Amygdala (tissue), 56 donors: ENCODE data around the gene CNOT10.
A peak's percentile ranks its signal among the peaks of the same experiment; 100 is the strongest.
"Not testable (repeated sequence)": the region's sequence is repeated elsewhere in the genome, so short reads cannot be mapped to it uniquely, and the experiment has no call there.

Source experiments
- DNase-seq, 56 donors: peaks; one replicate each; lab custom pipeline; 2025; lab: John Stamatoyannopoulos, UW

CNOT10 gene

GRCh38 chr3:32743934-32744333, 58.9 kb downstream of the CNOT10 start:
- DNase-seq: no peak

- DNase-seq: no peak
Measured at GRCh38 chr3:32751377-32751776, 66.4 kb downstream of the CNOT10 start.

DNA sequence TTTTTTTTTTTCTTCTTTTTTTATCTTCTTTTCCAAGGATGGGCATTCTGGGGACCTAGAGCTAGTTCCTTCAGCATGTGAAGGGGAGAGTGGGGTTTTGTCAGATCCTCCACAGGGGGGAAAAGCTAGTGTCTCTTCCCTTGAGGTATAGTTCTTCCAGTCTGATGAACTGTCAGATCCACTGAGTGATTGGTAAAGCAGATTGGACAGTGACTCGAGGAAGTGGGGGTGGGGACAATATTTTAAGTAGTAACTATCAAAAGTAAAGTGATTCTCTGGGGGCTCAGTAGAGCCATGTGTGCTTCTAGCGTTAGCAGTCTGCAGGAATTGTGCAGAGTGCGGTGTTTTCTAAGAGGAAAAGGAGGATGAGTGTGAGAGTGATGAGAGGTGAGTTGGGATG, 70.8 kb downstream of the CNOT10 start:
- no peak for DNase-seq

DNA sequence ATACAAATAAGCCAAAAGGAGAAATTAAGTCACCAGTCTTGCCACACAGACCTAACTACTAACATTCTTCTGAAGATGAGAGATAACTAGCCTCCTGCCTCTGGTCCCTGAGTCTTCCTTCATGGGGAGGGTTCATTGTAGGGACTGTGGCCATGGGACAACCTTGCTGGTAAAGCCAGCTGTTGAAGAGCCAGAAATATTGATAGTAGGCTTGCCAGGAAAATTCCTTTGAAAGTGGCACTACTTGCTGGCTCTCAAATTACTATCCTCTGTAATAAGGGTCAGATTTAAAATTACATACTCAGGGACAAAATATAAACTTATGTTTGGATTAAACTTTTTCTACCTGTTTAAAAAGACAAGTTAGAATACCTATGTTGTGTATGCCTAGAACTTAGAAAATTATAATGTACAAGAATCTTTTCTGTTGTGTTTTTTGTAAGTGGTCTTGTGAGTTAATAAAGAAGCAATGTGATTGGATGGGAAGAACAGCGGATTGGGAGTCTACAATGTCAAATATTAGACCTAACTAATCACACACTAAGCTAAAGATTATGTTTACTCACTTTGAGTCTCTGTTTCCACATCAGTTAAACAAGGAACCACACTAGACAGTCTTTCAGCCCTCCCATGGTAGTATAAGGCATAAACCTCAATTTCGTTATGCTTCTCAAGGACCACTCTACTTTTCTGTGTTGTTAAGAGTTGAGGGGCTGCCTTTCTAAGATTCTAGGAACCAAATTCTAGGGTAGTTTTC, 72.8 kb downstream of the CNOT10 start:
- no peak for DNase-seq

- DNase-seq: no peak
Measured at GRCh38 chr3:32758375-32758753, 73.4 kb downstream of the CNOT10 start.

- no peak for DNase-seq
Measured at GRCh38 chr3:32759342-32759741, 74.4 kb downstream of the CNOT10 start.

DNA sequence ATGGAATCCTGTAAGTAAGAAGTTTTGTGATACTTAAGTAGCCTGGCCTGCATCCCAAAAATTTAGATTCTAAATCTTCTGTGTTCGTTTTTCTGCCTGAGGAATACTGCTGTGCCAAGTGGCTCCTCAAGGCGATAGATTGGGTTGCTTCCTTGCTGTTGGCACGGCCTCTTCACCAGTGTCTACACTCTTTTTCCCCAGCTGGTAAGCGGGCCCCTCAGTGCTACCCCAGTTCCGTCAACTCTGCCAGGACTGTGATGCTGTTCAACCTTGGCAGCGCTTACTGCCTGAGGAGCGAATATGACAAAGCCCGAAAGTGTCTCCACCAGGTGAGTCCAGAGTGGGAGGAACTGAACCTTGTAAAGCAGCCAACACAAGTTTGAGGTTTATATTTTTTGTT, 79.5 kb downstream of the CNOT10 start:
- DNase-seq: no peak

- no peak for DNase-seq
Measured at GRCh38 chr3:32778389-32778788, 93.4 kb downstream of the CNOT10 start.

DNA sequence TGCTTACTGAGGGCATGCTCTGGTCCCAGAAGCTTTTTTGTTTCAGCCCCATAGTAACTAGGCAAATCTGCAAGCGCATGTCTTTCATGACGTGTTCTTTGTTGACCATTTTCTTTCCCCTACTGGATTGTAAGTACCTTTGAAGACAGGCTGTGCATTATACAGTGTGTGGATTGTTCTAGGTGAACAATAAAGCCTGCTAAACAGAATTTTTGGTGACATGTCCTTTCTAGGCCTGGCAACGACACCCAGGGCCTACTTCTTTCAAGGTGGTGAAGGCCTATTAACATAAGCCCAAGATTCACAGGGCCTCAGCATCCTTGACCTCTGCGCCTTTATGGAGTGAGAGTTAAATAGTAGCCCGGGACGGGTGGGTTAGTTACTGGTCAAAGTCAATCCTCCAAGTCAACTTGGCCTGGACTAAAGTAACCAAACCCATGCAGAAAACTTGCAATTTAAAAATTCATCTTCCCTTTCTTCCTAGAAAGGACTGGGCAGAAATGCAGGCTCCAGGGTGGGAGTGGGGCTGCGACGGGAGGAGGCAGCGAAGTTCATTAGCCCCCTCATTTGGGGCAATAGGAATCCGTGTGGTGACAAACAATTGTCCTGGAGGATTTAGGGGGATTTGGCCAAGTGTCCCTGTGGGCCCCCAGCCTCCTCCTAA, 95.2 kb downstream of the CNOT10 start:
- no peak for DNase-seq

DNA sequence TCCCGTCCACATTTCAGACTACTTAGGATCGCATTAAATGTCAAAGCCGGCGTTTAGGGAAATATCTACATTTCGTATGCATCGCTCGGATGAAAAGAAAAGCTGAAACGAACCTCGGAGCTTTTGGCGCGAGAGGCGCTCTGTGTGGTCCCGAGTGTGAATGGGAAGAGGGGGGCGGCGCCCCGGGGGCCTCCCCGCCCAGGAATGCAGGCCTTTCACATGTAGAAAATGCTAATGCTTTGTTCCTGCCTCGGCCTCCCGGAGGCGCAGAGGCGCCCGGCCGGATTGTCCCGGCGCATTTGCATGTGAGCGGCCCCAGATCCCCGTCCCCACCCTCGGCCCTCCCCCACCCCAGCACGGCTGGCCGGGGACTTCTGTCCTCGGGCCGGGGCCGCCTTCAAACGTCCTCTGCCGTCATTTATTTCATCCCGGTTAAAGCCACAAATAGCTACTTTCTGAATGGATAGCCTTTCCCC, 95.8 kb downstream of the CNOT10 start:
- DNase-seq: peak in 8 of 56 donors; percentile 2 to 42 (median 17)

DNA sequence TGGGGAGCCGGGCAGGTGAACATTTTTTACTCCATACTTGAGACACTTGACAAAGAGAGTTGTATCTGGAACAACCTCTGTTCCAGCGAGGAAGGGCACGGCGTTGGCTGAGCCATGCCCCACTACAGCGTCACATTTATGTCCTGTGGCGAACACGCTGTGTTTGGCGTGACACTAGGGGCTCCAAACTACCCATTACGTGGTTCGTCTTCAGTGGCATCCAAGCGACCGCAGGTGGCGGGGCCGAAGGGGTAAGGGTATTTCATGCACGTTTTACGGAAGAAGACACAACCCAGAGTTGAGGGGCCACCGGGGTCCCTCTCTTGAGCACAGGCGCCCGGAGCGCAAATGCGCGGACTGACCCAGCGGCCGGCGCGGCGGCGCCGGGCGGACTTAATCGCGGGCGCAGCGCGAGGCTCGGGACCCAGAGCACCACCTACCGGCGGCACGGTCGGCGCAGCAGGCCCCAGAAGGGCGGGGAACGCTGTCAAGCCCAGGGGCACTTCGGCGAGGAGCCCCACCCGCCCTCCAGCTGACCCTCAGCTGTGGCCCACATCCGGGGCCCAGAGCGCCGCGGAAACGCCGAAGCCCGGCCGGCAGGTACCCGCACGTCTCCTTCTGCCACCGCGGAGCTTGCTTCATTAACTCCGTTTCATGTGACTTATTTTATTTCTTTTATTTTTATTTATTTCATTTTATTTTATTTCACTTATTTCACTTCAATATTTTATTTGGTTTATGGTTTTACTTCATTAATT, 96.4 kb downstream of the CNOT10 start:
- peak in 51 of 56 donors; percentile 2 to 76 (median 35) for DNase-seq

DNA sequence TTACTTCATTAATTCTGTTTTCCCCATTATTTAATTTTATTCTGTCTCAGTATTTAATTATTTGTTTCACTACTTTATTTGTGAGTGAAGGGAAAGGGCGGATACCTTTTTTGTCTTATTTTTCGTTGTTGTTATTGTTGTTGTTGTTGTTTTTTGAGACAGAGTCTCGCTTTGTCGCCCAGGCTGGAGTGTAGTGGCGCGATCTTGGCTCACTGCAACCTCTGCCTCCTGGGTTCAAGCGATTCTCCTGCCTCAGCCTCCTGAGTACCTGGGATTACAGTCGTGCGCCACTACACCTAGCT, 96.9 kb downstream of the CNOT10 start:
- DNase-seq: not testable (repeated sequence)

- no peak for DNase-seq
Measured at GRCh38 chr3:32782407-32782806, 97.4 kb downstream of the CNOT10 start.

GRCh38 chr3:32791833-32792232, 106.8 kb downstream of the CNOT10 start:
- DNase-seq: no peak

GRCh38 chr3:32794487-32795308, 109.7 kb downstream of the CNOT10 start:
- no peak for DNase-seq

GRCh38 chr3:32796384-32796950, 111.5 kb downstream of the CNOT10 start:
- DNase-seq: not testable (repeated sequence)

GRCh38 chr3:32797776-32798175, 112.8 kb downstream of the CNOT10 start:
- no peak for DNase-seq

DNA sequence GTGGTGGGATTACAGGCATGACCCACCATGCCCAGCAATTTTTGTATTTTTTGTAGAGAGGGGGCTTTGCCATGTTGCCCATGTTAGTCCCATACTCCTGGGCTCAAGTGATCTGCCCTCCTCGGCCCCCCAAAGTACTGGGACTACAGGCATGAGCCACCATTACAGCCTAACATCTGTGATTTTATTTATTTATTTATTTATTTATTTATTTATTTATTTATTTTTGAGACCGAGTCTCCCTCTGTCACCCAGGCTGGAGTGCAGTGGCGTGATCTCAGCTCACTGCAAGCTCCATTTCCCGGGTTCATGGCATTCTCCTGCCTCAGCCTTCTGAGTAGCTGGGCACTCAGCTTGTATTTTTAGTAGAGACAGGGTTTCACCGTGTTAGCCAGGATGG, 116.5 kb downstream of the CNOT10 start:
- not testable (repeated sequence) for DNase-seq

DNA sequence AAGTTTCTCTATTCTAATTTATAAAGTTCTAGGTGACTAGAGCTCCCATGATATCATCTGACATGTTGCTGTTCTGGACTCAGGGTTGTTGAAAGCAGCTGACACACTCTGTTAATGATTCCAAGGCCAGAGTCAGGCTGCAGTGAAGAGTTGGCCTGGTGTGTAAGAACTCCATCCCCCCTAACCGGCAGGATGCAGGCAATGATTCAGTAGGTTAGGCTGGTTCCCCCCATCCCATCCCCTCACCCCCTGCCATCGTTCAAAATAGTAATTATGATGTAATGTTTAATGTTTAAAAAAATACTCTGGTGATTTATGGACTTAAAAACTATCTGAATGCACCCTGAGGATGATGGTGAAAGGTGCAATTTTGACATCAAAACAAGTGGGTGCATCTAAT, 128.2 kb downstream of the CNOT10 start:
- no peak for DNase-seq

DNA sequence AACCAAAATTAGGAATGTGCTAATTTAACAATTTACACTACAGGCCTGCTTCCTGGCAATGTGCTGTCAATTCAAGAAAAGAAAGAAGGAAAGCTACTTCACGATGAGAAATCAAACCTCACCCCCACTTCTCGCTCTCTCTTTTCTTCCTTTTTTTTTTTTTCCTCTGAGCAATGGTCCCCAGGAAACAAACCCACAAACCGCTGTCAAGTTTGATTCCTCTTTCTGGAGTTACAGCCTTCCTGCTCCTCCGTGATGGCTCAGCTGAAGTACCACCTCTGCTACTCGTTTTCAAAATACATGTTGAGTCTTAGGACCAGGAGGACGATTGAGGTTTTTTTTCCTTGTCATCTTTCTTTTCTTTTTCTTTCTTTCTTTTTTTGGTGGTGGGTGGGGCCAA, 129.4 kb downstream of the CNOT10 start:
- DNase-seq: no peak
